Ammon's horn (tissue), 1 donor: Measurements from ENCODE around the gene MAPKBP1.

Experiments
- DNase-seq: peaks from one replicate; pipeline ENCODE4 v3.0.0-alpha.2; 2016; ENCODE audit warnings: low spot score

MAPKBP1 gene

DNA sequence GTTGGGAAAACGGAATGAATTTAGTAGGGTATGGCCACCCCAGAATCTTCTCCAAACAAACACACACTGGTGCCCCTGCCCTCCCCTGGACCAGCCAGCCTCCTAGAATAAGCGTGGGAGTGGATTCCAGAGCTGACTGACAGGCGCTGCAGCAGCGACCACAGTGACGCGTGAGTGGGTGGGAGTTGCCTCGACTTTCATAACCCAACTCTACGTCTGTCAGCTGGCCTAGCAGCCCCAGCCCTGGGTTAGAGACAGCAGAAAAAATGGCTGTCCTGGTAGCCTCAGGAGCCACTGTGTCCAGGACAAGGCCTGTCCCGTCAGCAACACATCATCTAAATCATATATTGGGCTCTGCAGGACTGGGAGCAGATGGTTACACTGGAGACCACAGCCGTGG lies 74.3 kb downstream of the MAPKBP1 start:
- no peak for DNase-seq

DNA sequence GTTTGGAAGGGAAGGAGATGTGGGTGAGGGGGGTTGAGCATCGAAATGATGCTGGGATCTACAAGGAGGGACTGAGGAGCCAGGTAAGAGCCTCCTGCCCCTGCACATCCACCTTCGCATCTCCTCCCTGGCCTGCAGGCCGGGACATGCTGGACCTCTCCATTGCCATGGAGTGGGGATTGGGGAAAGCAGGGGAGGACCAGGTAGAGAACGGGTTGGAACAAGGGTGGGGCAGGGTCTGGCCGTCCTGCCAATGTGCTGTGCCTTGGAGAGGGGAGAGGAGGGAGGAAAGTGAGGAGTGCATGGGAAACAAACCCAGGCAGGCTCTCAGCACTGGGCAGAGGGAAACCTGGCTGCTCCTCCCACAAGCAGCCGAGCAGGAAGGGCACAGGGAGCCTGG lies 74.9 kb downstream of the MAPKBP1 start:
- DNase-seq = no peak

DNA sequence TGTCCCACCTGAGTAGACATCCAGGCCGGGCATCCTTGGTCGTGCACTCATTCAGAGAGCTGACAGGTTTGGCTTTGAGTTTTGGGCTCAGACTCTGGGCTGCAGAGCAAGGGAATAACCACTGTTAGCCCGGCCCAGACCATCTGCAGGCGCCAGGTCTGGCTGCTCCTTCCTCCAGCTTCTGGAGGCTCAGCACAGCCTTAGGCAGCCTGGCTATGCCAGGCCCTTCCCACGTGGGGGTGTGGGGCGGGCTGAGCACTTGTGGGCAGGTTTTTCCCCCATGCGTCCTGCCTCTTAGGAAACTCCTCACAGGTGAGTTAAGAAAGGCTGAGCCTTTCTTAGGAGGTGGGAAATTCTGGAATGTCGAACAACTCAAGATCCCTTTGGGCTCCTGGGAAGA lies 75.6 kb downstream of the MAPKBP1 start:
- DNase-seq = no peak

DNA sequence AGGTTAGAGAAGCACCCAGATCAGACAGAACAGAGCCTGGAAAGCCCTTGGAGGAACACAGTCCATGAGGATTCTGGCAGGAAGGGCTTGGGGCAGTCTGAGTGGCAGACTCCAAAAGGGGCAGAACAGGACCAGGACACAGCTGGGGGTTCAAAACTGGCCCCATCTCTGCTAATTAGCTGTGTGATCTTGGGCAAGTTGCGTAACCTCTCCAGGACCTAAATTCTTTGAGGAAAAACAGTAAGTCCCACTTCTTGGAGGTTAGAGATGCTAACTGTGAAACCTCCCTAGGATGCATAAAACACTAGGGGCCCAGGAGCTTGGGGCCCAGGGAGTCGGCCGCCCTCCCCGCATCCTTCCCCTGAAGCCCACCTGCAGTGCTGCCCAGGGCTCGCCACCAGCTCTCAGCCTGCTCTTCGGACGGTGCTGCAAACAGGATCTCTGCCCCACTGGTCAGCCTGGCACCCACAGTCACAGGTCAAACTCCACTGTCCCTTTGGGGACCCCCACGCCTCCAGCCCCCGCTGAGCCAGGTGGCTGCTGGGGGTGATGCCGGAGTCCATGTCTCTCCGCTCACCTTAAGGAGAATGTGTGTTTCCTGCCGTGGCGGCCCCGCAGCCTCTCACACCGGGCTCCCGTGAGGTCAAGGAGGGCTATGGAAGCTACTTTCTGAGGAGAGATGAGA lies 76.3 kb downstream of the MAPKBP1 start:
- DNase-seq = no peak

DNA sequence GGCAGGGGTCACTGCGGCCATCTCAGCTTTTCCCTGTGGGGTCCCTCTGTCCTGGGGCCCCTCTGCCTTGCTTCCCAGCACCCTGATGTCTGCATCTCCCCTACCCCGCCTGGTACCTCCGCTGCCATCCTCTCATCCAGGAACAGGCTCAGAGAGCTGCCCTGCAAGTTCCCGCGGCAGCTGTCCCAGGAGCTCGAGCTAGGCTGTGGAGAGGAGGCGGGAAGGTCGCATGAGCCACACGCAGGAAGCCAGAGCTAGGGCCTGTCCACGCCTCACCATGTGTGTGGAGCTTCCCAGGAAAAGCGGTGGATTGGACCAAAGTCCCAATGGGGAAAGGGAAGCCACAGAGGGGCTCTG lies 76.9 kb downstream of the MAPKBP1 start:
- DNase-seq = no peak

DNA sequence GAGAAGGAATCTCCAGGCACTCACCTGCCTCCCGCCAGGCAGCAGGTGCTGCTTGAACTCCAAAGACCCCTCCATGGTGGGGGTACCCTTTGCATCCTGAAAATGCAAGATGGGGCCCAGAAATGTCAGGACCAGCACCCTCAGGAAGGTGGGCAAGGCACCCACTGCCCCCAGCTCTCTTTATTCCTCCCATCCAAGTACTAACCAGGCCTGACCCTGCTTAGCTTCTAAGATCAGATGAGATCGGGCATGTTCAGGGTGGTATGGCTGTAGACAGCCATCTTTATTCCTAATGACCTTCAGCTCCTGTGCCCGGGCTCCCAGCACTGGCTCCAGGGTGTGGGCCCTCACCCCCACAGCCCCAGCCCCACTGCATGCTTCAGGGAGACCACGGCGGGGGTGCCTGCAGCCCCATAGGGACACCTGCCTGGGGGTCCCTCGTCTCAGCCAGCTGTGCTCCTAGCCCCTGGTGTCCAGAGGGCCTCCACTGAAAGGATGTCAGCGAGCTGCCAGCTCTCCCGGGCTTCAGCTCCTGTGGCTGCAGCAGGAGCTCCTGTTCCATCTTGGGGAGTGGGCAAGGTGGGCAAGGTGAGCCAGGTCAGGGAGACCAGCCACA lies 77.6 kb downstream of the MAPKBP1 start:
- no peak for DNase-seq

DNA sequence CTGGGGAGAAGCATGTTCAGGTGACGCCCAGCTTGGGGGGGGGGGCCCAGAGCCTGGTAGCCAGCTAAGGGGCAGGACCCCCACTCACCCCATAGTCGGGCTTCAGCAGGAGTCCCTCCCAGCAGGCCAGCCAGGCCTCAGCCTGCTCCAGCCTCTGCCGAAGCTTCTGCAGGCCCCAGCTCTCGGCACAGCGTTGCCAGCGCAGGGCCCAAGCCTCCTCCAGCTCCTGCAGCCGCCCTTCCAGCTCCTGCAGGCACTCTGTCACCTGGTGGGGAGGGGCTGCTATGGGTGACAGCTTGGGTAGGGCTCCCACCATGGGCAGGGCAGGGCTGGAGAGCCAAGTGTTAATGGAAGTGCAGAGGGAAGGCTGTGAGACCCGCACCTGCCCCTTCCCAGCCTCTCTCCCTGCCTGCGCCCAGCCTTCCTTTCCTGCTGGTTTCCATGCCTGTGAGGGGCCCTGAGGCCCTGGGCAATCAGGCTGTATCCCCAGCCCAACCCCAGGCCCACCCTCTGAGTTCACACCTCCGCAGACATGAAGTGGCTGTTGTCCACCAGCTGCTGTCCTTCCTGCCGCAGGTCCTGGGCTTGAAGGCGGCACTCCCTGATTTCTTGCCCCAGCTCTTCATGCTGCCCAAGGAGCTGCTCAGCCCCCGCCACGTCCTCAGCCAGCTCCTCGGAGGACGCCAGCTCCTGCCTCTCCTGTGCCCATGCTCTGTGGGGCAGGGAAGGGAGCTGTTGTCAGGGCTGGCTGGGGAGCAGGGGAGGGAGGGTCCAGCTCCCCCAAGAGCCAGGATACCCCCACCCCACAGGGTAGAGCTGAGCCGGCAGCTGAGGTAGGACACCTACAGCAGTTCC lies 78.7 kb downstream of the MAPKBP1 start:
- DNase-seq = no peak

DNA sequence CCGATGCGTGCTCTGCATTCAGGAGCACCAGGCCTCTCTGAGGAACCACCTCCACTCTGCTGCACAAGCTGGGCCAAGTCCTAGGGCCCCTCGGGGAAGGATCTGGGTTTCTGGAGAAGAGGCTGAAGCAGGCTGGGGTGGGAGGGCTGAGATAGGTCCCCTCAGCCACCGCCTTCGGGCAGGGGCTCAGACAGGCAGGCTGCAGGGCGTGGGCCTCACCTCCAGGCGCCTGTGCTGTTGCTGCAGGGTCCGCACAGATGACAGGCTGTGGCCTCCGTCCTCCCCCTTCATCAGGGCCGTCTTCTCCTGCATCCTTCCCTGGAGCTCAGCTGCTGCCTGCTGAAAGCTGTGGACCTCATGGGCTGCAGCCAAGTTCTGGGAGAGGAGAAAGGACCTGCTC lies 79.5 kb downstream of the MAPKBP1 start:
- no peak for DNase-seq

DNA sequence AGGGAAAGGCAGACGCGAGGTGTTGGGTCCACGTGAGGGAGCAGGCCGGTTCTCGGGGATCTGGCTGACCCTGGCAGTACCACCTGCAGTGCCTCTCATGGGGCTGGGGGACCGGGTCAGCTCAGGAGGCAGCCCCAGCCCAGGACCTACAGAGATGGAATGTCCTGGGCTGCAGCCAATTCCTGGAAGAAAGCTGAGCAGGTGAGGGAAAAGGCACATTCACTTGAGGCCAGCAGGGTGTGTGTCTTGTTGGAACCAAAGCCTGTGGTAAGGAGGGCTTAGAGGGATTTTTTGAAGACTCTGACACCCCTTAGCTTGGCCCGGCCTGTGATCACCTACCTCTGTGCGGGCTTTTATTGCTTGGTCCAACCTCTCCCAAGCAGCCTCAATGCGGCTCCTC lies 80.2 kb downstream of the MAPKBP1 start:
- no peak for DNase-seq

DNA sequence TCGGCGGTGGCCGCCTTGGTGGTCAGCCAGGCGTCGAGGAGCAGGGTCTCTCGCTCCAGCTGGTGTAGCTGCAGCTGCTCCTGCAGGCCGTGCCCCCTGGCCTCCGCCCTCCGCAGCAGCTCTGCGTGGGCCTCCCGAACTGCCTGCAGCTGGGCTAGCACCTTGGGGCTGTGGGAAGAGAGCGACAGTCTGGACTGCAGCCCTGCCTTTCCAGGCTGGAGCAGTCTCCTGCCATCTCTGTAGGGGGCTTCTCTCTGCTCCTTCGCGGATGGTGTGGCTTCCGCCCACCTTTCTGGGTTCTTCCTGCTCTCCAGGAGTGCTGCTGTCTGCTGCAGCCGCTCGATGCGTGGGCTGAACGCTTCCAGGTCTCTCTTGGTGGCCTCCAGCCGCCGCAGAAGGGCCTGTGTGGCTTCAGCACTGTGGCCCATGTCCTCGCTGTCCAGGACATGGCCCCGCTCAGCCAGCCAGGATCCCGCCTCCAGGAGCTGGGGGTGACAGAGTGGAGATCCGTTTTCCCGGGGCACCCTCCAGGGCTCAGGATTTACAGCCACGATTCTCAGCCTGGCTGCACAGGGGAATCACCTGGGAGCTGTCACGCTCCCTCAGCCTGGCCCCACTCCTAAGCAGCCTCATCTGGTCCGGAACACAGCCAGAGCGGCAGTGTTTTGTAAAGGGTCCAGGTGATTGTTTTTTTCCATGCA lies 81.1 kb downstream of the MAPKBP1 start:
- DNase-seq = no peak

DNA sequence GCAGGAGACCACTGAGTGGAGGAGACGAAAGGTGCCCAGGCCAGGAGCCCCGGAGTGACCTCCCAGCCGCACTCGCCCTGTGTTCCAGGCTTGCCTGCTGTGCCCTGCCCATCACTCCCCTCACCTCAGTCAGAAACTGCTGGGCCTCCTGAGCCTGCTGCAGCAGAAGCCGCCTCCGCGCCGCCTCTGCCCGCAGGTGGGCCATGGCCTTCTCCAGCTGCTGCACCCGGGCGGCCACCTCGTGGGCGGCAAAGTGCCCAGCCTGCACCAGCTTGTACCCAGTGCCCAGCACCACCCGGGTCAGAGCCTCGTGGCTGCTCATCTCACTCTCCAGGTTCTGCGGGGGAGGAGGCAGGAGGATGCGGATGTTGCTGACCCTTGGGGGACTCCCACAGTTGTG lies 82.0 kb downstream of the MAPKBP1 start:
- no peak for DNase-seq

DNA sequence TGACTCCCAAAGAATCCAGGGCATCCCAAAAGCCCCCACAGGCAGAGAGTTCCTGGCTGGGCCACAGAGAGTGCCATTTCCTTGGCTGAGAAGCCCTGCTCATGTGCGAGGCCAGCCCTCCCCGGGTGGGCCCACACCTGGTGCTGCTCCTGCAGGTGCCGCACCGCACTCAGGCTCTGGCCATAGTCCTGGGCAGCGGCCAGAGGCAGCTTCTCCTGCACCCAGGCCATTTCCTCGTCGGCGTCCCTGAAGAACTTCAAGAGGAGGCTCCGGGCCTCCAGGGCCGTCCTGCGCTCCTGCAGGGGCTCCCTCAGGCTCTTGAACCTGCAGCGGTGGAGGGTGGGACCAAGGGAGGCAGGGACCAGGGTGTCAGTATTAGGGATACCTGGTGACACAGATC lies 82.4 kb downstream of the MAPKBP1 start:
- no peak for DNase-seq

DNA sequence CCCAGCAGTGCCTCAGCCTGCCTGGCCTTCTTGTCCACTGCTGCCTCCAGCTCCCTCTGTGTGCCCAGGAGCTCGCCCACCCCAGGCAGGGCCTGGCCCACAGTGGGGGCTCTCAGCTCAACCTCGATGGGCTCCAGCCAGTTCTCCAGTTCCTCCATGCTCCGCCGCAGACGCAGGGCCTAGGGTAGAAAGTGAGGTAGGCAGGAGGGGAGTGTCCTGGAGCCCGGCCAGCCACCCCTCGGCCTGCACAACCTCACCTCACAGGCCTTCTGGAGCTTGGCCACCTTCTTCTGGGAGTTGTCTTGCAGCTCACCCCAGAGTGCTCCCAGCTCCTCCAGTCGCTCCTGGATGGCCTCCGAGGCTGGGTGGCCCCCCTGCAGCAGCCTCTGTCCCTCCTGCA lies 83.0 kb downstream of the MAPKBP1 start:
- no peak for DNase-seq

DNA sequence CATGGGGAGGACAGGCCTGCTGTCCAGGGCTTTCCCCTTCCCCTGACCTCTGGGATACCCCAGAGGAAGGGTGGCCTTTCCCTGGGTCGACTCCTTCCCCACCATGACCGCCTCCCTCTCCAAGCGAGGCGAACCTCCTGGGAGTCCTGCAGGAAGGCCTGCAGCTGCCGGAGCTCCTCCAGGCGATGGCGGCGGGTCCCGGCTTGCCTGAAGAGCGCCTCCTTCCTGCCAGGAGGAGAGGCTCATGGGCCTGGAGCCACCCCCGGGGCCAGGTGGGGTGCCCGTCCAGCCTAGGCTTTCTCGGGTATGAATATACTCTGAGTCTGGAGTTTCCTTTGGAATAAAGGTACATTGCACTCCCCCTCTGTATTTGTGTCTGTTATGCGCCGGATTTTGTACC lies 84.5 kb downstream of the MAPKBP1 start:
- DNase-seq = no peak

DNA sequence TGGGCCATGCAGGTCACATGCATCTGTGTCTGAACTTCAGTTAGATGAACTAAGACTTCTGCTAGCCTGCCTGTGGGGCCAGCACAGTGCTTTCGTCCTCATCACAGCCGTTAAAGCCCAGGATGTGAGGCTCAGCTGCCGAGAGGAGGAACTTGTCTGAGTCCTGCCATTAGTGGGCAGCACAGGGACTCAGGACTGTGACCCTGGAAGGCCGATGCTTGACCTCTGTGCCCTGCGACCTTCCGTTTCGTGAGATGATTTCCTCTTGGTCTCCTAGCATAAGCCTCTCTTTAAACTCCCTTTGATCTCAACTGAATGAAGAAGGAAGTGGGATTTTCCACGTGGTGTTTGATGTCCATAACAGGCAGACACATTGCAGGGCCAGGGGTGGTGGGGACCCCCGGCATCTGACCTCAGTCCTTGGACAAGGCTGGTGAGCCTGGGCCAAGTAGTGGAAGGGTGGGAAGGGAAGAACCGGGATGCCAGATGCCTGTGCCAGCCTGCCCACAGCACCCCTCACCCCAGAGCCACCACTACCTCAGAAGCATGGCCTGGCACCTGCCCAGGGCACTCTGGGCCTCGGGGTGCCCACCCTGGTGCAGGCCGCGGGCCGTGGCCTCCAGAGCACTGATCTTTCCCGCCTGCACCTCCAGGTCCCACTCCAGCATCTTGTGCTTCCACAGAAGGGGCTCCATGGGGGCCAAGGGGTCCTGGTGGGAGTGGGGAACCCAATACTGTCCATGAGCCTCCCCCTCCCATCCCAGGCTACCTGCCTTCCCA lies 86.0 kb downstream of the MAPKBP1 start:
- no peak for DNase-seq

DNA sequence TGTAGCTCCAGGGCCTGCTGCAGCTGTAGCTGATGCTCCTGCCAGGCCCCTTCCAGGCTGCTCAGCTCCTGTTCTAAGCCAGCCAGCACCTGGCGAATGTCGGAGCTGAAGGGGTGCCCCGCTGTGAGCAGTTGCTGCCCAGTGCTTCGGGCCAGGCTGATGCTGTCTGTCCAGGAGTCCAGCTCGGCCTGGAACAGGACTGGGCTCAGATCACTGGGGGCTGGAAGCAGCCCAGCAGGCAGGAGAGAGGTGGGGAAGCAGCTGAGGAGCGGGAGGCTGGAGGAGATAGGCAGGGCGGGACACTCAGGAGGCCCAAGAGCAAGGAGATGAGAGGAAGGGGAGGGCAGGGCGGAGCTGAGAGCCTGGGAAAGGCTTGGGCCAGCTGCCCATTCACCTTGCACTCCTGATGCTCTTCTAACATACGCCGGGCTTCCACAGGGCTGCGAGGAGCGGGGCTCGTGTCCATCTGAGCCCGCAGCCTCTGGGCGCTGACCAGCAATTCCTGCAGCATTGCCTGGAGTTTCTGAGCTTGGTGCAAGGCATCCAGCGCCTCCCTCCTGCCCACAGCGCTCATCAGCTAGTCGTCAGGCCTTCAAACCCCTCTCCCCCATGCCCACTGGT lies 87.6 kb downstream of the MAPKBP1 start:
- DNase-seq = no peak

DNA sequence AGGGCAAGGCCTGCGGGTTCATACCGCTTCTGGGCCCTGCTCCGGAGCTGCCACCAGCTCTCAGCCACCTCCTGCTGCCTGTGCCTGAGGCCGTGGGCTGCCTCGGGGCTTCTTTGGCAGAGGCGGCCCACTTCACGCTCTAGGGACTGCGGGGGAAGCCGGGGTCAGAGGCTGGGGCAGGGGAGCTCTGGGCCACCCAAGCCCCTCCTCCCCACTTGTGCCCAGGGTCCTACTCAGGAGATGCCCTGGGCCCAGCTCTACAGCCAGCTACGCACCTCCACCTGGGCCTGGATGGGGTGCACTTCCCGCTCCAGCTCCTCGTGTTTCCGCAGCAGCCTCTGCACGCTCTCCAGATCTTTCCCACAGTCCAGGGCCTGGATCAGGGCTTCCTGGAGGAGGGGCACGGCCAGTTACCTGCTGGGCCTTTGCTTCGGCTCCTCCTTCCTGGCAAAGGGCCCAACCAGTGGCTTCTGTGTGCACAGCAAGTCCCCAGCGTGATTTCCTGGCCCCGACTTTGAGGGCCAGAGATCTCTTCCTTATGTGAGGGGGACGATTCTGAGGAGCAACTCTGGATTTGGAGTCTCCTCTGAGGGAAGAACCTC lies 88.3 kb downstream of the MAPKBP1 start:
- no peak for DNase-seq

DNA sequence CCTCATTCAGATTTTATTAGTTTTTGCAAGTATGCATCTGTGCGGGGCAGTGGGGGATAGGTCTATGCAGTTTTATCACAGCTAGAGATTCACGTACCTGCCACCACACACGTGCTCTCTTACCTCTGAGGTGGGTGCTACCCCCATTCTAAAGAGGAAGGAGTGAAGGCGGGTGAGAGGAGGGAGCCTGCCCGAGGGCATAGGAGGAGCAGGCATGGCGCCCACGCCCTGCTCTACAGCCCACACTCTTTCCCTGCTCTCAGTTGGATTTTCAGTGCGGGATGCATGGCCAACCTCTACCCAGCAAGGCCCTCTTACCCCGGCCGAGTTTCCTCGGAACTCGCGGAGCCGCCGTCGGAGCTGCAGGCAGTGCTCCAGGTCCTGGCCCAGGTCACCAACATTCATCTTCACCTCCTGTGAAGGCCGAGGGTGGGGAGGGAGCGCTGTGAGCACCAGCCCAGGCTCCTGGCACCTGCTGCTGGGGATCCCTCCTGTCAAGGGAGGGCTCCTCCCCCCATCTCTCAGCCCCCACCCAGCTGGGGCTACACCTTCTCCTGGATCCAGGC lies 91.3 kb downstream of the MAPKBP1 start:
- DNase-seq = no peak

DNA sequence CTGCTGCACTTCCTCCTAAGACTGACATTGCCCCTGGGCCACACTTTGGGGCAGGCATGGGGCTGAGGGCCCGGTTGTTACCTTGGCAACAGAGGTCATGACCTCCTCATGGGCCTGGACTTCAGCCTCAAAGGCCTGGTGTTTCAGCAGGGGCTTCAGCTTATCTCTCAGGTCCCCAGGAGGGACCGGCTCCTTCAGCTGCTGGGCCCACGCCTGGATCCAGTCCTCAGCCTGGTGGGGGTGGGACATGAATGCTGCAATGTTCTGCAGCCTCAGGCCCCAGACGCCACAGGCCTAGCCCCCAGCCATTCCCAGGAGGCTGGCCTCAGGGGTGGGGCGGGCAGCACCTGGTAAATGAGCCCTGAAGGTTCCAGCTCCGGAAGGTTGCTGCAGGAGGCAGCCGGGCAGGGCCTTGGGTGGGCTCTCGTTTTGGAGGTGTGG lies 92.0 kb downstream of the MAPKBP1 start:
- no peak for DNase-seq

DNA sequence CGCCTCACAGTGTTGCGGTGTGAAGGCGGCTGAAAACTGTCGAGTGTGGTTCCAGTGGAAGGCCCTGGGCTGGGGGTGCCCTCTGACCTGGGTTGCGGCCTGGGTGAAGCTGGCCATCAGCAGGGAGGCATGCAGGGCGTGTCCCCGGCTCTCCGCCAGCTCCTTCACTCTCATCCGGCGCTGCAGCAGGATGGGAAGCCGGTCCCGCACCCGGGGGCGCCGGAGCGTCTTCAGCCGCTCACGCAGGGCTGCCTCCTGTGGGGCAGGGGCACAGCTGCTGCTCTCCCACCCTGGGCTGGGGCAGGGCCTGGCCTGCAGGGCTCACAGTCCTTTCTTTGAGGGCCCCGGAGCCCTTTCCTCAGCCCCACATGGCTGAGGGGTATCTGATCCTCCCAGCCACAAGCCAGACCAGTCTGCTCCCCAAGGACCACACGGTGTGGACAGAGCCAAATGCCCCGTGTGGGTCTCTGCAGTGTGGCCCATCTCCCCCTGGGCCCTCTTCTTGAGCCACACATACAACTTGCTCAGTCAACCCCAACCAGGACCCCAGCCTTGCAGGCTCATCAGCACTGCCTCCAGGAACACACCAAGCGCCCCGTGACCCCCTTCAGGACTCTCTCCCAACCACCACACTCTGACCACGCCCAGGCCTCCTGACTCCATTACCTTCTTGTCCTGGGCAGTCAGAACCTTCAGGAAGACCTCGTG lies 92.7 kb downstream of the MAPKBP1 start:
- no peak for DNase-seq
